Measurements from ENCODE around the gene POLR2J3.
"Not testable (repeated sequence)": the region's sequence is repeated elsewhere in the genome, so short reads cannot be mapped to it uniquely, and the experiment has no call there.

DNA sequence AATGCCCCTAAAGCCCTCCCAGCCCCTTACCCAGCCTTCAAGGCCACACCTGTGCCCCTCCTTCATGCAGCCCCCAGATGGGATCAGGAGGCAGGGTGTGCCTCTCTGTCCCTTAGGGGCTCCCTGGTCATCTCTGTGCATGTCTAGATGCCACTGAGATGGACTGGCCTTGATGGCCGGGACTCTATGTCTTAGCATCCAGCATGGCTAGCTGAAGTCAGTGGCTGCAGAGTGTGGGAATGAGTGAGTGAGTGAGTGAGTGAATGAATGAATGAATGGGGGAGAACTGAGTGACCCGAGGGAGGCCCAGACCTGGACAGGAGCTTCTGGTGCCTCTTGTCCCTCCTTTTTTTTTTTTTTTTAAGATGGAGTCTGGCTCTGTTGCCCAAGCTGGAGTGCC lies 40.3 kb downstream of the POLR2J3 start:
- not testable (repeated sequence) for TF ChIP-seq EZH2 (IDR thresholded peaks at IDR 0.05; ENCODE audit: borderline replicate concordance)
- TF ChIP-seq, protein P1, sequence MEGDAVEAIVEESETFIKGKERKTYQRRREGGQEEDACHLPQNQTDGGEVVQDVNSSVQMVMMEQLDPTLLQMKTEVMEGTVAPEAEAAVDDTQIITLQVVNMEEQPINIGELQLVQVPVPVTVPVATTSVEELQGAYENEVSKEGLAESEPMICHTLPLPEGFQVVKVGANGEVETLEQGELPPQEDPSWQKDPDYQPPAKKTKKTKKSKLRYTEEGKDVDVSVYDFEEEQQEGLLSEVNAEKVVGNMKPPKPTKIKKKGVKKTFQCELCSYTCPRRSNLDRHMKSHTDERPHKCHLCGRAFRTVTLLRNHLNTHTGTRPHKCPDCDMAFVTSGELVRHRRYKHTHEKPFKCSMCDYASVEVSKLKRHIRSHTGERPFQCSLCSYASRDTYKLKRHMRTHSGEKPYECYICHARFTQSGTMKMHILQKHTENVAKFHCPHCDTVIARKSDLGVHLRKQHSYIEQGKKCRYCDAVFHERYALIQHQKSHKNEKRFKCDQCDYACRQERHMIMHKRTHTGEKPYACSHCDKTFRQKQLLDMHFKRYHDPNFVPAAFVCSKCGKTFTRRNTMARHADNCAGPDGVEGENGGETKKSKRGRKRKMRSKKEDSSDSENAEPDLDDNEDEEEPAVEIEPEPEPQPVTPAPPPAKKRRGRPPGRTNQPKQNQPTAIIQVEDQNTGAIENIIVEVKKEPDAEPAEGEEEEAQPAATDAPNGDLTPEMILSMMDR (IDR thresholded peaks at IDR 0.05; ENCODE audit: poor library complexity): not testable (repeated sequence)
